Measurements from ENCODE around the gene NFYC. TPM values are rescaled to one million over a fixed set of nuclear protein-coding genes. Genes with fewer than 3 reads are reported as not detected.
A peak's percentile ranks its signal among the peaks of the same experiment; 100 is the strongest.

NFYC gene
- total RNA-seq, 1 experiment from 2014 or later = 65.5 TPM

DNA sequence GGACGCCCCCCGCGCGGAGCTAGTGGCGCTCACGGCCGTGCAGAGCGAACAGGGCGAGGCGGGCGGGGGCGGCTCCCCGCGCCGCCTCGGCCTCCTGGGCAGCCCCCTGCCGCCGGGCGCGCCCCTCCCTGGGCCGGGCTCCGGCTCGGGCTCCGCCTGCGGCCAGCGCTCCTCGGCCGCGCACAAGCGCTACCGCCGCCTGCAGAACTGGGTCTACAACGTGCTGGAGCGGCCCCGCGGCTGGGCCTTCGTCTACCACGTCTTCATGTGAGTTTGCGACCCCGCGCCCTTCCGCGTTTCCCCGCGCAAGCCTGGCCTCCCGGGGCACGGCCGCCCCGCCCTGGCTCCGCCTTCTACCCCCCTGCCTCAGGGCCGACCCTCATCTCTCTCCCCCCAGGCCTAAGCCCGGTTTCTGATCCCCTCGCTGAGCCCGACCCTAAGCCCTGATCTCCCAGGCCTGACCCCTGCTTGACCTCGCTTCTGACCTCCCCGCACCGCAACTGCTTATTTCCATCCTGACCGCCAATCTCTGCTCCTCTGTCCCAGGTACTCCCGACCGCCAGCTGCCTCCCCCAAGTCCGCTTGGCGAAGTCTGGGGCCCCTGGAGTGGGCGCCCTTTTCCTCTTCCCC lies 92.8 kb downstream of the NFYC start:
- Mint-ChIP-seq H3K4me3 (ENCODE audit: low read depth, unreplicated experiment) (peak overlapping the region; percentile 71), H3K36me3 (ENCODE audit: insufficient read depth, unreplicated experiment) (peaks cover 20% of the 10 kb centered on the region), H3K9me3 (ENCODE audit: low read depth, unreplicated experiment) (no peaks in the 10 kb centered on the region), H3K27ac (ENCODE audit: unreplicated experiment) (peak overlapping the region; percentile 39), H3K4me1 (ENCODE audit: low read depth, unreplicated experiment) (peaks cover 29% of the 10 kb centered on the region), H3K27me3 (ENCODE audit: unreplicated experiment) (peaks cover 59% of the 10 kb centered on the region)
- no peak for DNase-seq
- intact Hi-C loops (cut with micrococcal nuclease; ENCODE audit: unreplicated experiment) = no loop called here
- BruUV-seq (replicated peaks) = no TSS peak
- CTCF ChIA-PET = no interaction called here
- TF ChIP-seq, protein P1, sequence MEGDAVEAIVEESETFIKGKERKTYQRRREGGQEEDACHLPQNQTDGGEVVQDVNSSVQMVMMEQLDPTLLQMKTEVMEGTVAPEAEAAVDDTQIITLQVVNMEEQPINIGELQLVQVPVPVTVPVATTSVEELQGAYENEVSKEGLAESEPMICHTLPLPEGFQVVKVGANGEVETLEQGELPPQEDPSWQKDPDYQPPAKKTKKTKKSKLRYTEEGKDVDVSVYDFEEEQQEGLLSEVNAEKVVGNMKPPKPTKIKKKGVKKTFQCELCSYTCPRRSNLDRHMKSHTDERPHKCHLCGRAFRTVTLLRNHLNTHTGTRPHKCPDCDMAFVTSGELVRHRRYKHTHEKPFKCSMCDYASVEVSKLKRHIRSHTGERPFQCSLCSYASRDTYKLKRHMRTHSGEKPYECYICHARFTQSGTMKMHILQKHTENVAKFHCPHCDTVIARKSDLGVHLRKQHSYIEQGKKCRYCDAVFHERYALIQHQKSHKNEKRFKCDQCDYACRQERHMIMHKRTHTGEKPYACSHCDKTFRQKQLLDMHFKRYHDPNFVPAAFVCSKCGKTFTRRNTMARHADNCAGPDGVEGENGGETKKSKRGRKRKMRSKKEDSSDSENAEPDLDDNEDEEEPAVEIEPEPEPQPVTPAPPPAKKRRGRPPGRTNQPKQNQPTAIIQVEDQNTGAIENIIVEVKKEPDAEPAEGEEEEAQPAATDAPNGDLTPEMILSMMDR (IDR thresholded peaks at IDR 0.05; ENCODE audit: unreplicated experiment) = no peak

DNA sequence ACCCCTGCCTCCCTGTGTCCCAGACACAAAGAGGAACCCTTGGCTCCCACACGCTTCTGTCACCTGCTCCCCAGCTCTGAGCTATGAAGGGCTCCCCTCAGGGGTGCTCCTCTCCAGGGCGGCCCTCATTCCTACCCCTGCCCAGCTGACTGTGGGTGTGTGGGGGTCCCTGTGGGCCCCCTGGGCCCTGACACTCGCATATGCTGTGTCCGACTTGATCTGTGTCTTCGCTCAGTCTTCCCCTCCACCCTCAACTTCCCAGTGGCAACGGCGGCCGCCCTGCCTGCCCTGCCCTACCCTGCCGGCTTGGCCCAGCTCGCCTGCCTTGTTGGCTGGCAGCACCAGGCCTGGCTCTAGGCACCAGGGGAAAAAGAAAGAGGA lies 93.3 kb downstream of the NFYC start:
- Mint-ChIP-seq H3K36me3 (ENCODE audit: insufficient read depth, unreplicated experiment) (peaks cover 20% of the 10 kb centered on the region), H3K4me3 (ENCODE audit: low read depth, unreplicated experiment) (peak overlapping the region; percentile 71), H3K27me3 (ENCODE audit: unreplicated experiment) (peaks cover 64% of the 10 kb centered on the region), H3K27ac (ENCODE audit: unreplicated experiment) (peak overlapping the region; percentile 39), H3K9me3 (ENCODE audit: low read depth, unreplicated experiment) (no peaks in the 10 kb centered on the region), H3K4me1 (ENCODE audit: low read depth, unreplicated experiment) (peaks cover 29% of the 10 kb centered on the region)
- intact Hi-C loops (cut with micrococcal nuclease; ENCODE audit: unreplicated experiment) = no loop called here
- DNase-seq = no peak
- BruUV-seq (replicated peaks) = no TSS peak
- CTCF ChIA-PET = no interaction called here
- TF ChIP-seq, protein P1 (IDR thresholded peaks at IDR 0.05; ENCODE audit: unreplicated experiment) = no peak

DNA sequence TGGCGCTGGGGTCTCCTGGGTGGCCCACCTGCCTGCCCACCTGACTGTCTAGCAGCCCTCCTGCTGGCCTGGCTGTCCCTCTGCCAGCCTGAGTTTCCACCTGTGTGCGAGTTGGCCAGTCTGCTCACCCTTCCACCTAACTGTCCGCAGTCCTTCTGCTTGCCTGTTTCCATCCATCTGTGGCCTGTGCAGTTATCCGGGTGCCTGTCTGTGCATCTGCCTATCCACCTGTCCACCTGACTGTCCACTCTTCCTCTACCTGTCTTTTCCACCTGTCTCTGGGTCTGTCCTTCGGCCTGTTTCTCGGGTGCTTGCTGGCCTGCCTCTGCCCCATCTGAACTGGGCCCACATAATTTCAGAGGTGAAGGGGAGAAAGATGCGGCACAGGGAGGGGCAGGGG lies 93.9 kb downstream of the NFYC start:
- TF ChIP-seq, protein P1 (IDR thresholded peaks at IDR 0.05; ENCODE audit: unreplicated experiment) = no peak
- BruUV-seq (replicated peaks) = no TSS peak
- CTCF ChIA-PET = interaction anchor here (0.6 kb wide), 1 partner anchor 81 kb away, joined by 3 read pairs; no protein-coding TSS in a partner anchor
- H3K27ac Mint-ChIP-seq (ENCODE audit: unreplicated experiment) = no peak overlapping the region
- H3K27me3 Mint-ChIP-seq (ENCODE audit: unreplicated experiment) = peaks cover 71% of the 10 kb centered on the region
- peaks cover 29% of the 10 kb centered on the region for H3K4me1 Mint-ChIP-seq (ENCODE audit: low read depth, unreplicated experiment)
- intact Hi-C loops (cut with micrococcal nuclease; ENCODE audit: unreplicated experiment) = no loop called here
- H3K36me3 Mint-ChIP-seq (ENCODE audit: insufficient read depth, unreplicated experiment) = peaks cover 20% of the 10 kb centered on the region
- DNase-seq = no peak
- H3K4me3 Mint-ChIP-seq (ENCODE audit: low read depth, unreplicated experiment) = peak overlapping the region; percentile 71
- H3K9me3 Mint-ChIP-seq (ENCODE audit: low read depth, unreplicated experiment) = no peaks in the 10 kb centered on the region

DNA sequence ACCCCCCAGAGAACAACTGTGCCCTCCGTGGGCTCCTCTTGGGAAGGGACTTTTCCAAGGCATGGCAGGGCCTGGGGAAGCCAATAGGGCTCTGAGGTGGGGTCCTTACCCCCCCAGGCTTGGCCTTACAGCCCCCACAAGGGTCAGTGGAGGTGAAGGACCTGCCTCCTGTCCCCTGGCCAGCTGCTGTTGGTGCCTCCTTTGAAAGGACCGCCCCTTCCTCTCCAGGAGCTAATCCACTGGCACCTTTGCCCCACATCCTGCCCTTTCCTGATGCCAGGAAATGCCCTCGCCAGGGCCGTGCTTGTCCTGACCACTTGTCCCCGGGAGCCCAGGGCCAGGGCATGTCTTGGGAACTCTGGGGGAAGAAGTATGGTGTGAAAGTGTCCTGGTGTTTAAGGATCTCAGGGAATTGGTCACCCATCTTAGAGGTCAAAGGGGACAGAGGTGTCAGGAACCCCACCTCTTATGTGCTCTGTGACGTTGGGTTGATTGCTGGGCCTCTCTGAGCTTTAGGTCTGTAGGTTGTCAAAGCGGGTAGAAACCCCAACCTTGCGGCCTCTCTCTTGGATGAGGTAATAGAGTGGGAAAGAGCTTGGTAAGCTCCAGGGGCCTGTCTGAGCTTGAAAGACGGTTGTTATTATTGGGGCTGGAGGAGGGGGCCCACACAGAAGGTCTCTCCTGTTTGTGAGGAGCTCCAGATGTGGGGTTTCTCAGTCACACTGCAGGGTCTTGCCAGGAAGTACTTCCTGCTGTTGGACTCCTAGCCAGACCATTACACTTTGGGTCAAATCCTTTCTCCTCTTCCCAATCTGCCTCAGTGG lies 94.9 kb downstream of the NFYC start:
- no peak for DNase-seq
- H3K27me3 Mint-ChIP-seq (ENCODE audit: unreplicated experiment) = peaks cover 80% of the 10 kb centered on the region
- TF ChIP-seq, protein P1 (IDR thresholded peaks at IDR 0.05; ENCODE audit: unreplicated experiment) = no peak
- intact Hi-C loops (cut with micrococcal nuclease; ENCODE audit: unreplicated experiment) = no loop called here
- CTCF ChIA-PET = no interaction called here
- H3K4me3 Mint-ChIP-seq (ENCODE audit: low read depth, unreplicated experiment) = no peak overlapping the region
- BruUV-seq (replicated peaks) = no TSS peak
- H3K4me1 Mint-ChIP-seq (ENCODE audit: low read depth, unreplicated experiment) = peaks cover 20% of the 10 kb centered on the region
- peaks cover 20% of the 10 kb centered on the region for H3K36me3 Mint-ChIP-seq (ENCODE audit: insufficient read depth, unreplicated experiment)
- no peak overlapping the region for H3K27ac Mint-ChIP-seq (ENCODE audit: unreplicated experiment)
- no peaks in the 10 kb centered on the region for H3K9me3 Mint-ChIP-seq (ENCODE audit: low read depth, unreplicated experiment)

Measured in Calu3 (cell line).